Mesodermal cell (in vitro differentiated cells): ENCODE measurements around the gene SHOC2.

Experiments used
- H3K27ac ChIP-seq: 2 replicates; pipeline ENCODE4 v1.7.0; 2013; ENCODE audit warnings: mild to moderate bottlenecking, low read depth, low read length, moderate library complexity; ENCODE audit not compliant: severe bottlenecking
- H3K36me3 ChIP-seq: 2 replicates; pipeline ENCODE4 v1.7.1; 2013; ENCODE audit warnings: mild to moderate bottlenecking, low read length, moderate library complexity; ENCODE audit not compliant: control insufficient read depth, insufficient read depth
- H3K4me1 ChIP-seq: one replicate; pipeline ENCODE4 v1.7.1; 2013; ENCODE audit warnings: mild to moderate bottlenecking, low read length; ENCODE audit not compliant: insufficient read depth, control insufficient read depth, poor library complexity, severe bottlenecking
- H3K4me3 ChIP-seq: 2 replicates; pipeline ENCODE4 v1.7.0; 2013; ENCODE audit warnings: low read length, control low read depth, mild to moderate bottlenecking; ENCODE audit not compliant: insufficient read depth, poor library complexity, severe bottlenecking; ENCODE audit errors: extremely low read depth
- H3K9me3 ChIP-seq: 2 replicates; pipeline ENCODE4 v1.7.1; 2013; ENCODE audit warnings: mild to moderate bottlenecking, low read length, moderate library complexity; ENCODE audit not compliant: control insufficient read depth
- WGBS, 2 experiments: methylation state at CpG; one replicate each; pipeline ENCODE4 v1.1.5; 2013; ENCODE audit warnings: missing lambda C conversion rate in 2 of 2; ENCODE audit not compliant: insufficient coverage in 2 of 2; 5-methylcytosine and 5-hydroxymethylcytosine counted together

The SHOC2 gene

DNA sequence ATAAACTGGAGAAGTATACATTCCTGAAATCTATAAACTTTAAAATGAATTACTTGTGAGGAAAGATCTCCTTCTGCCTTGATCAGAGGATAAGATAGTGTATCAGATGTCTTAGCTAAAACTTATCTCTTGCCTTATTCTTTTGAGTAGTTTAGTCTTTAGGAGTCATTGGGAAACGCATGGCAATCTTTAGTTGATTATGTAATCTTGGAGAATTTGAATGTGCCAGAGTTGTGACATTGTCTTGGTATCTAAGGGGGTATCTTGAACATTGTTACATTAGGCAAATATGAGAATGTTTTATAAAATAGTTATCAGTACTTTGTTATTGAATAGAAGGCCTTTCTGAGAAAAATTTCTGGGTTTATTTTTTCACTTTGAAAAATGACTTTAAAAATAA is 95.8 kb downstream of the SHOC2 start:
- WGBS, 2 experiments = no CpG with 5 or more reads among the region's 1 CpG
- H3K36me3 ChIP-seq = peaks cover 14% of the 10 kb centered on the region
- H3K4me3 ChIP-seq = no peak overlapping the region
- no peaks in the 10 kb centered on the region for H3K4me1 ChIP-seq
- no peak overlapping the region for H3K27ac ChIP-seq
- H3K9me3 ChIP-seq = no peaks in the 10 kb centered on the region

DNA sequence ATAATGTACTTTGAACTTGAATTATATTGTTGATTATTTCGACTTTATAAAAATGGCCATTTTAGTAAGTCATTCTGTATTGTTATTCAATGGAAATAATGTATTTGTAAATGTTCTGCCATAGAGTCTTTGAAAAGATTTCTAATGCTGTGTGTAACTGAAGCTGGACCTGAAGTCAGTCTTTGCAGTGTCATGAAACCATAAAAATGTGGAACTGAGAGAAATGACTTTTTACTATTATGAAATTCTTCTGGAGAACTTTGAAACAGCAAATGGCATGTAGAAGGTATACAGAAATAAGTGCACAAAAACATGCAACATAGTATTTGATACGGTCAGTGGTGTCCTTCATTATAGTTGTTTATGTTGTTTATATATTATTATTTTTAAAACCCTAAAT is 97.7 kb downstream of the SHOC2 start:
- no peaks in the 10 kb centered on the region for H3K4me1 ChIP-seq
- no peak overlapping the region for H3K4me3 ChIP-seq
- peaks cover 6% of the 10 kb centered on the region for H3K36me3 ChIP-seq
- no peak overlapping the region for H3K27ac ChIP-seq
- H3K9me3 ChIP-seq = no peaks in the 10 kb centered on the region
- 100% methylated on average over 1 of the region's 2 CpGs; no CpG with 5 or more reads in 1 of the 2 experiments for WGBS, 2 experiments

DNA sequence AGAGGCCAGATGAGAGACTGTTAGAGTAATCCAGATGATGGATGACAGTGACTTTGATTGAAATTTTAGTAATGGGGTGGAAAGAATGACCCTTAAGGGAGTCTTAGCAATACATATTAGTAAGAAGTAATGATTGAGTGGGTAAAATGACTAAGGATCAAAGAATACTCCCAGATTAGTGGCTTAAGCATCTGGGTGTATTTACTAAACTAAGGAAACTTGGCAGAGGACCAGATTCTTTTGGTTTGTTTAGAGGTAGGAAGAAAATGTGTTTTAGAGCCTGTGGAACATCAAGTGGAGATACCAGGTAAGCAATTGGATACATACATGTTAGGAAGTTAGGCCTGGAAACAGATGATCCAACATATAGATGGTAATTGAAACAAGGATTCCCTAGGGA is 98.6 kb downstream of the SHOC2 start:
- no peaks in the 10 kb centered on the region for H3K9me3 ChIP-seq
- no peak overlapping the region for H3K27ac ChIP-seq

DNA sequence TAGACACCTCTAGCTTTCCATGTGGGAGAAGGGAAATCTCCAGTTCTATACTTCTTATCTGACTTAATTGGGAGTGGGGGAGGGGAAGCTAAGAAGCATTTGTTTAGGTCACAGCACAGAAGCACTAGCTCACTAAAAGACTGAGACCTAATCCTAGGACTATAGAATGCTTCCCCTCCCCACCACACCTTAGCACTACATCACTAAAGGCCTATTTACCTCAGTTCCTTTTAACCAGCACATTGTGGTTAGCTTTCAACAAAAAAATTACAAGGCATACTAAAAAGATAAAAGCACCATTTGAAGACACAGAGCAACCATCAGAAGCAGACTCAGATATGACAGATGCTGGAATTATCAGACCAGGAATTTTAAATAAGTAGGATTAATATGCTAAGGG is 103.7 kb downstream of the SHOC2 start:
- H3K27ac ChIP-seq = no peak overlapping the region
- H3K9me3 ChIP-seq = no peaks in the 10 kb centered on the region
- peaks cover 16% of the 10 kb centered on the region for H3K36me3 ChIP-seq
- no peak overlapping the region for H3K4me3 ChIP-seq
- H3K4me1 ChIP-seq = no peaks in the 10 kb centered on the region

More for the DNA sequence above, 98.6 kb downstream of the SHOC2 start:
- Histone ChIP-seq H3K4me3 (no peak overlapping the region), H3K36me3 (peaks cover 15% of the 10 kb centered on the region), H3K4me1 (no peaks in the 10 kb centered on the region)

DNA sequence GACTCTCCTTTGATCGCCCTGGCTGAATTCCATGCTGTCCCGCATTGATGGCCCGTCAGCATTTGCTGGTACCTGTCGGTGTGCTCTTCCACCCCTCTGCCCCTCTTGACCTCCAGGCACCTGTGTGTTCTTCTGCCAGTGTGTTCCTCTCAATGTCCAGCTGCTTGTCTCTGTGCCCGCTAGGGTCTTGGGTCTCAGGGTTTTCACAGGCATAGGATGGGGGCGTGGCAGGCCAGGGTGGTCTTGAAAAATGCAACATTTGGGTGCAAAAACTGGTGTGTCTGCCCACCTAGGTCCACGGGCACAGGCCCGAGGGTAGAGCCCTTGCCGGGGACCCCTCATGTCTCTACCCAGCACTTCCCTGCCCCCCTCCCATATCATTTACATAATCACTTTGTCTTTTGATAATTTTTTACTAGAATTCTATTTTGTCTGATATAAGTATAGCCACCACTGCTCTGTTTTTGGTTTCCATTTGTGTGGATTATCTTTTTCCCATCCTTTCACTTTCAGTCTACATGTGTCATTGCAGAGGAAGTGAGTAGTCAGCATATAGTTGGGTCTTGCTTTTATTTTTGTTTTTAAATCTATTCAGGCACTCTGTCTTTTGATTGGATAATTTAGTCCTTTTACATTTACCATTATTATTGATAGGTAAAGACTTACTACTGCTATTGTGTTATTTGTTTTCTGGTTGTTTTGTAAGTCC is 110.8 kb downstream of the SHOC2 start:
- Histone ChIP-seq H3K4me3 (no peak overlapping the region), H3K27ac (no peak overlapping the region), H3K9me3 (peaks cover 18% of the 10 kb centered on the region), H3K4me1 (no peaks in the 10 kb centered on the region), H3K36me3 (no peaks in the 10 kb centered on the region)
- 89 to 96% methylated on average over 7 to 8 of the region's 9 CpGs for WGBS, 2 experiments

DNA sequence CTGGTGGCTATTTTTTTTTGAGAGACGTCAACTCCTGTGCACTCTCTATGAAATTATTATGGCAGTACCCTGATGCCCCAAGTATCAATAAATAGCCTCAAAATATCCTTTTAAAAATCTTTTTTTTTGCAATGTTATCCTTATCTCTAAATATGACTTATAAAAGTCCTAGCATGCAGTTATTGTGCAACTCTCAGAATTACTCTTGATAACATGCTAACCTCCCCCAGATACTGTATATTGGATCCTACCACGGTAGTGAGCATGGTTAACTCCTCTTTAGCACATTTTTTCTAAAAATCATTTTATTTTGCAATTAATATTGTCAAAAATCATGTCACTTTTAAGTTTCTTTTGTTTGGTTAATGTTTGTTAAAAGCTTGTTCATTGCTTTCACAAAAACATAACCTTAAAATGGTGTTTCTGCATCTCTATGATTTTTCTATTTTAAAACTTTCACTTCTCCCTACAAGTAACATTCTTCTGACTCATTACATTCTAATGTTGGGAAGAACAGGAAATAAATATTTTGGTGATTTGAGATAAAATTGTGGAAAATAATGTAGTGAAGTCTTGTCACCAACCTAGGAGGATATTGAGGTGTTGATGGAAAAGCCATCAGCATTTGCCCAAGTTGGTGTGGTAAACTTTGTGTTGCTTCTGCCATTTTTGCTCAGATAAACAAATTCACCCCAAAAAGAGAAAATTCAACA is 115.3 kb downstream of the SHOC2 start:
- H3K27ac ChIP-seq = no peak overlapping the region
- peaks cover 29% of the 10 kb centered on the region for H3K9me3 ChIP-seq
- no peaks in the 10 kb centered on the region for H3K4me1 ChIP-seq
- H3K36me3 ChIP-seq = no peaks in the 10 kb centered on the region
- 100% methylated on average over 1 of the region's 2 CpGs; no CpG with 5 or more reads in 1 of the 2 experiments for WGBS, 2 experiments
- H3K4me3 ChIP-seq = no peak overlapping the region

DNA sequence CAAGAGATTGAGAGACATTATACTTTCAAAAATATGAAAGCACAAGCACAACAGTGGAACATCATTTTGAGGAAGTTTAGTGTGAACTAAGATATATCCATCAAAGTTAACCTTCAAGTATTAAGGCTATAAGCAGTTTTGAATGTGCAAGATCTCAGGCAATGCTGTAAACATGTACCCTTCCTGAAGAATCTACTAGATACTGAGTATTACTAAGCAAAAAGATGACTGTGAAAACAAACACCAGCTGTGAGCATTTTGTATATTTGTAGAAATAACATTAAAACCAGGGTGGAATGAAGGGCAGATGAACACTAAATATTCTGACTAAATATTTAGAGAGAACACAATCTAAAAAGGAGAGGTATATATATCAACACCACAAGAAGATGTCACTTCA is 116.1 kb downstream of the SHOC2 start:
- Histone ChIP-seq H3K36me3 (no peaks in the 10 kb centered on the region), H3K4me1 (no peaks in the 10 kb centered on the region), H3K4me3 (no peak overlapping the region), H3K27ac (no peak overlapping the region), H3K9me3 (peaks cover 29% of the 10 kb centered on the region)

DNA sequence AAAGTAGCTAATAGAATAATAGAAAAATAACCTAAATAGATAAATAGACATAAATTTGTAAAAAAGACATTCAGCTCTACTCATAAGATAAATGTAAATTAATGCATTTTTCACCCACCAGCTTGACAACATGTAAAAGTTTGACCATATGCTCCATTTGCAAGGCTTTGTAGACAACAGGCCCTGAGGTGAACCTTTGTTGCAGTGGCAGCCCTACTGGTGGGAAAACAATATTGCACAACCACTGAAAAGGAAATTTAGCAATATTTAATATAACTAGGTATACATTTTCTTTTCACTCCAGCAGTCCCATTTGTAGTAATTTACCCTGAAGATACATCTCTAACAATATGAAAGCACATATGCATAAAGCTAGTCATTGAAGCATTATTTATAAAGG is 118.5 kb downstream of the SHOC2 start:
- no peak overlapping the region for H3K4me3 ChIP-seq
- no peak overlapping the region for H3K27ac ChIP-seq
- H3K9me3 ChIP-seq = peaks cover 29% of the 10 kb centered on the region
- H3K36me3 ChIP-seq = no peaks in the 10 kb centered on the region
- no peaks in the 10 kb centered on the region for H3K4me1 ChIP-seq

DNA sequence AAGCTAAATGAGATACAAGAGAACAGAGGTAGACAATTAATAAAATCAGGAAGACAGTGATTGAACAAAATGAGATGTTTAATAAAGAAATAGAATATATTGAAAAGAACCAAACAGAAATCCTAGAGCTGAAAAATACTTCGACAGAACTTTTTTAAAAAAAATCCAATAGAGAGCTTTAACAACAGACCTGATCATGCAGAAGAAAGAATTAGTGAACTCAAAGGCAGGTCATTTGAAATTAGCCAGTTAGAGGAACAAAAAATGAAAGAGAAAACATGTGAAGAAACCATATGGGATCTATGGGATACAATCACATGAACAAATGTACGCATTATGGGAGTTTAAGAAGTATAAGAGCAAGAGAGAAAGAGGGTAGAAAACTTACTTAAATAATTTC is 120.1 kb downstream of the SHOC2 start:
- Histone ChIP-seq H3K27ac (no peak overlapping the region), H3K9me3 (peaks cover 17% of the 10 kb centered on the region), H3K4me3 (no peak overlapping the region), H3K36me3 (no peaks in the 10 kb centered on the region), H3K4me1 (no peaks in the 10 kb centered on the region)
- WGBS, 2 experiments = no CpG with 5 or more reads among the region's 2 CpGs

DNA sequence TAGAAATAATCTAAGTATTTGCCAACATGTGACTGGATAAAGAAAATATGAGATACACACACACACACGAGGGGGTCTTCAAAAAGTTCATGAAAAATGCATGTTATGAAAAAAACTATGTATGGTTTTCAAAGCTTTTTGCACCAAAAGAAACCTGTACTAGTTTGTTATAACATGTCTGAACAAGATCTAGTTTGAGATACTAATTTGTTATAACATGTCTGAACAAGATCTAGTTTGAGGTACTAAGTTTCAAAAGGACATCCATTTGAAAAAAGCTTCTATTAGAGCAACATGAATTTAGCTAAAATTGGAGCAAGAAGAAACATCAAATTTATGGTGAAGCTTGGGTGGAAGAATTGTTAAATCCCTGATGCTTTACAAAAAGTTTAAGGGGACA is 137.6 kb downstream of the SHOC2 start:
- Histone ChIP-seq H3K36me3 (no peaks in the 10 kb centered on the region), H3K27ac (no peak overlapping the region), H3K9me3 (peaks cover 3% of the 10 kb centered on the region), H3K4me3 (no peak overlapping the region), H3K4me1 (no peaks in the 10 kb centered on the region)
- no CpG with 5 or more reads among the region's 1 CpG for WGBS, 2 experiments
